Measurements from ENCODE around the gene DTHD1.

The DTHD1 gene

GRCh38 chr4:36348403-36348938 lies 67.1 kb downstream of the DTHD1 start:
- DNase-seq (ENCODE audit: low read depth) = peak; percentile 6

GRCh38 chr4:36349938-36350549 lies 68.6 kb downstream of the DTHD1 start:
- no peak for DNase-seq (ENCODE audit: low read depth)

DNA sequence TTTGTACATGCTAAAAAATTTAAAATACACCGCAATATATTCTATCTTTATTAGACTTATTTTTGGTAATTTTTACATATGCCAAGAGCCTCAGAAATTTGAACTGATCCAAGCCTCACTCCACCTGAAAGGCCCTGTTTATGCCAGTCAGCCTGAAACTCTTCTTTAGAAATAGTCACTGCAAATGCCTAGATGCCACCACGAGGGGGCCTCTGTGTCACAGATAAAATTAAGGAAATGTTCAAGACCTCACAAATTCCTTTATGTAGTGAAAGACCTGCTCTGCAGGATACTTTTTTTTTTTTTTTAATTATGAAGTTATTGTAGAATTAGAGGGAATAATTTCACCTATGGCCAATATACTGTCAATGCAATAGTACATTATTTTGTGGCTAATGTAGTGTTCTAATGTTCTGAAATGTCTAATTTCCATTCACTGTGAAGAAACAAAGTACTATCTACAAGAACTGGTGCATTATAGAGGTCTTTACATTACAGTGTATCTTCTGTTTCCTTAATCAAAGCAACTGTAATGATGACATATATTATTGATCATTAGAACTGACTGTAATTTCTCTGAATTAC lies 69.8 kb downstream of the DTHD1 start:
- peak; percentile 60 for DNase-seq (ENCODE audit: low read depth)

GRCh38 chr4:36353998-36354397 lies 72.6 kb downstream of the DTHD1 start:
- DNase-seq (ENCODE audit: low read depth) = no peak

- DNase-seq (ENCODE audit: low read depth) = no peak
Observed at GRCh38 chr4:36358173-36358572, 76.8 kb downstream of the DTHD1 start.

- no peak for DNase-seq (ENCODE audit: low read depth)
Observed at GRCh38 chr4:36360755-36361154, 79.3 kb downstream of the DTHD1 start.

DNA sequence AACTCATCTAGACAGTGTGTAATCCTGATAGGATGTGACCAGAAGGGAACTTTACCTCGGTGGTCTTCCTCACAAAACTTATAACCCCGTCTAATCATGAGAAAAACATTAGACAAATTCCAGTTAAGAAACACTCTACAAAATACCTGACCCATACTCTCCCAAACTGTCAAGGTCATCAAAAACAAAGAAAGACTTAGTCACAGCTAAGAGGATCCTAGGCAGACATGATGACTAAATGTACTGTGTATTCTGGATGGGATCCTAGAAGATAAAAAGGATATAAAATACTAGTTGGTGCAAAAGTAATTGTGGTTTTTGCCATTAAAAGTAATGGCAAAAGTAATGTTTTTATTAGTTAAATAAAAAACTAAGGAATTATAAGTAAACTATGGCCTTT lies 81.6 kb downstream of the DTHD1 start:
- no peak for DNase-seq (ENCODE audit: low read depth)

- no peak for DNase-seq (ENCODE audit: low read depth)
Observed at GRCh38 chr4:36374836-36375511, 93.6 kb downstream of the DTHD1 start.

DNA sequence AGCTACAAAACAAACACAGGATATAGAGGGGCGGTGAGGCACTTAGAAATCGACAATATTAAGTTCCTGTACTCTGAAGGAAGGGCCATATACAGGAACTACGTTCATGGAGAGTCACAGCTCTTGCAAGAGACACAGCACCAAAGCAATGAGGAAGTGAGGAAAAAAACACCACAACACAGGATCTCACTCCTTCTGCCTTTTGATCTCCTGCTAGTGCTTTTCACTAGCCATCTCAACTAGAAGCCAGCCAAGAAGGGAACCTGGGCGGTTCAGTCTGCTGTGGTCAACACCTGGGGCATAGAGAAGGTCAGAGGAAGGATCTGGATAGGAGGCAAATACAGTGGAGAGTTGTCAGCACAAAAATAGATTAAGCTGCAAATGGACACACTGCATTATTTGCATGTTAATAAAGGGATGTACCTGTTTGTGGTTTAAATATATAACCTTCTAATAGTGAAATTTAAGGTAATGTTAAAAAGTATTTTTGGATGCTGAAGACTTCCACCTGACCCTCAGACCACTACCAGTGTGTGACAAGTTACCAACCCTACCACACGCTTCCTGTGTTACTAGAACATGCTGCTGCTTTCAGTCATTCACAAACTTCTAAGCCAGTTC lies 104.6 kb downstream of the DTHD1 start:
- no peak for DNase-seq (ENCODE audit: low read depth)

DNA sequence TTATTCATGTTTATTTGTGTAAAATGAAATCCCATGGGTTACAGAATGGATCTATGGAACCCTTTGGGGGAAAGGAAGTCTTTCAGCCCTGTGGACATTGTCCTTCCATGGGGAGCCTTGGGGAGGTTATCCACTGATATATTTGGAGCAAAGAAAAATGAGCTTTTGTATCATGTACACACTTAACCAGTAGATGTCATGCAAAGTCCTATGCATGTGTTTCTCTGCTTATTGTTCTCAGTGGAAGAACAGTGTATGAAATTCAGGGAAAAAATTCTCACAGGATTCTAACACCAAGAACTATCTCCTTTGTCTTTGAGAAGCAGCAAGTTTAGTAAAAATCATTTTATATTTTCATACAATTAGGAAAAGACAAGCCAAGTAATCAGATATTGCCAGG lies 105.3 kb downstream of the DTHD1 start:
- no peak for DNase-seq (ENCODE audit: low read depth)

DNA sequence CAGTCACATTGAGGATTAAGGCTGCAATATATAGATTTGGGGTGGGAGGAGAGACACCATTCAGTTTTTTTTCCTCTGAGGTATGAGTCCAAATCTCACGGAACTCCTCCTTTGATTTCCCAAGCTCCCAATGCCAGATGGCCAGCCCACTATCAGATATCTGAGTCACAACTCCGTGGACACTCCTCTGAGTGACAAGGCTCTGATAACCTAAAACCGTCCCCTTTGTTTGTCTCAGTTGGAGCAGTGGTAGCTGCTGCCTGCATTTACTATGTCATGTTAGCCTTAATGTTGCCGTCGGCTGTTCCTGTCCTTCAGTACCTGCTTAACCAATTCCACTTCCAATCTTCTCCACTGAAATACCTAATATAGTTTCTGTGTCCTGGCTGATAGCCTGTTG lies 107.3 kb downstream of the DTHD1 start:
- no peak for DNase-seq (ENCODE audit: low read depth)

- DNase-seq (ENCODE audit: low read depth) = no peak
Observed at GRCh38 chr4:36391411-36391810, 110.0 kb downstream of the DTHD1 start.

- no peak for DNase-seq (ENCODE audit: low read depth)
Observed at GRCh38 chr4:36392024-36392423, 110.6 kb downstream of the DTHD1 start.

DNA sequence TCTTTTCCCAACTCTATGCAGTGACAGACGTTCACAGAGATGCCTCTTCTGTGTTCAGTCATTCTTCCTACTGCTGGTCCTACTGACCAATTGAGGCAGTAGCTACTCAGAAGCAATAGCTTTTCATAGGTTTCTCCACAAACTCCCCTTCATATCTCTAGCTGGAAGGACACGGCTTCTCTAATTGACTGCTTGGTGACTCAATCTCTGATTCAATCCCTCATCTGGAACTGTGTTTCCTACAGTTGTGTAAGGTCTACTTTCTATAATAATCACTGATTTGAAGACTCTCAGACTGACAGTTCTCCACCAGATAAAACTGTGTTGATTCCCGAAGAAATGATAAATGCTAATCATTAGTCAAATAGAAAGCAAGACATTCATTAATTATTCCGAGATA lies 111.5 kb downstream of the DTHD1 start:
- DNase-seq (ENCODE audit: low read depth) = no peak

Data from activated T-helper 9 cell treated with anti-CD3 and anti-CD28 coated beads, Interleukin-2, amount 50 U/mL, for 16 hours (primary cell).